GM19372 (cell line): ENCODE results near the gene COQ9.

Source experiments
- ATAC-seq: cut with Tn5 transposase; IDR thresholded peaks from one replicate; pipeline ENCODE4 v1.9.1; 2021; ENCODE audit warnings: mild to moderate bottlenecking, low read depth, moderate library complexity; ENCODE audit not compliant: unreplicated experiment

The COQ9 gene

DNA sequence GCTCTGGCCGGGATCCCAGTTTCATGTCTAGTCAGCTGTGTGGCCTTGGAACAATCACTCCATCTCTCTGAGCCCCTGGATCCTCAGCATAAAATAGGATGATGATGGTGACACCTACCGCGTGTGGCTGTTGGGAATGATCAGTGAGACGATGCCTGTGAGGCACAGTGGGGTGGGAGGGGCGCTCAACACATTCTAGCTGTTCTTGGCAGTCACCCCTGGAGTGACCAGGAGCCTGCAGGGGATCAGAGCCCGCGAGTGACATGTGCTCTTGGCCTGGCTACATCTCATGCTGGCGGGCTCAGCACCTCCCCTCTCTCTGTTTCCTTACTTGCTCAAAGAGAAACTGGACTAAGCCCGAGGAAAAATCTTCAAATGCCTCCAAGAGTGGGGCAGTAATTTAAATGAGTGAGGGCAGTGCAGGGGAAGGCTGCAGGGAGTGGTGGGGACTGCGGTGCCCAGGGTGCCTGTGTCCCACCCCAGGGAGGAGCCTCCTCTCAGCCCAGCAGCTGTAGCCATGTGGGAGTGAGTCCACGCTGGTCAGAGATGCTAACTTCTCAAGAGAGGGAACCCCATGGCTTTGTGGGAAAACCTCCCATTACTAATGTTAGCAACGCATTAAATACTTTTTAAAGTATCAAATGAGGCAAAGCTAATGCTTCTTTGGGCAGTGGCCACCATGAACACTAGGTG is 62.1 kb downstream of the COQ9 start:
- ATAC-seq = no peak

DNA sequence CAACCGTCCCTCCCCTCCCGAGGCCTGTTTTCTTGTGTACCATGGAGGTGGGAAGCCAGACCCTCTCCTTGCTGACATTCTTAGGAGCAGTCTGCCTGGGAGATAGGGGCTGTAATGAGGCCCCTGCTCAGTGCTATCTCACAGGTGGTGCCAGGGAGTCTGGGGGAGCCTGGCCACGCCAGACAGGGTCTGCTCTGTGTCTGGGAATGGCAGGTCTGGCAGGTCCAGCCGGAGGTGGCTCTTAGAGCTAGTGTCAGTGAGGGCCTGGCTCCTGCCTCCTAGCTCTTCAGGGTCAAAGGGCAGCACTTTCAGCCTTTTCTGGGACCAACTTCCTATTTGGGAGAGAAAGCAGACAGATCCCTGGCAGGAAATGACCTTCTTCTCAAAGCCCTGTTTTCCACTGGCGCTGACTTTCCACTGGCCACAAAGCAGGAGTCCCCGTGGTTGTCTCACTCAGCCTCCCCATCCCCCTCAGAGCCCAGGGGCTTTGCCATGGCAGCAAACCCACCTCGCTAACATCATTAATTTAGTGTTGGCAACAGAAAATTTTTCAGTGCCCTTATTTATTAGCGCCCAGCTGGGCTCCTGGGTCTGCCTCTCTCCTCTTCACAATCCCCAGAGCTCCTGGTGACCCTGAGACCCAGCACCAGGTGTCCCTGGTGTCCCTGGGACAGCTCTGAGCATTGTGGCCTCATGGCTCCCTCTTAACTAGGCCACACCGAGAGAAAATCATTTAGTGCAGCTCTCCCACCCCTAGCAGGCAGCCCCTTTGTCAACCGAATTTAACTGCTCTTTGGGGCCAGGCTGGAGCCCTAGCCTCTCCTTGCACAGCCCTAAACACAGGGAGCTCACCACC is 63.0 kb downstream of the COQ9 start:
- ATAC-seq = no peak
